Heart left ventricle (tissue), 13 donors: Measurements from ENCODE around the gene FEZ2.

Source experiments
- CTCF ChIP-seq, 12 donors: fragments of 200-600 bp; sonication (generic) in 4 of 12; IDR thresholded peaks; one replicate each; pipeline versions ENCODE4 v1.5.0 to v1.8.0; 2018 to 2022; ENCODE audit warnings: antibody characterized with exemption in 12 of 12, mild to moderate bottlenecking in 5 of 12
- POLR2A ChIP-seq, 2 donors: fragments of 450-650 bp; IDR thresholded peaks; one replicate each; pipeline ENCODE4 v1.6.1; 2017; ENCODE audit warnings: antibody characterized with exemption in 2 of 2, mild to moderate bottlenecking in 2 of 2, moderate library complexity in 2 of 2
- donor health status: ischemic (EF 13 %, LVEDD 7.1; RV severe dilation, severe dysfunction).
- donor health status: DM: no; HTN: yes; CAD: no.
- donor health status: DM: no; HTN: no; CAD: no.
- donor health status: ischemic (EF 25% LVEDD 6.9; RV normal size, moderate dysfunction).
- donor health status: ischemic (EF 25% LVEDD 5.7; RV mildly dilated, moderate dysfunction).
- donor health status: ischemic (EF 35%, LVEDD 5.7; RV mildly dilated, moderate dysfunction).
- donor health status: nonischemic (EF 11% LVEDD 7.7; RV severe dilation, severe dysfunction).
- donor health status: DM: yes; HTN: yes; CAD: no.
- donor health status: PGD.
- donor health status: ischemic (EF 29% LVEDD 5.4; RV normal size, mild dysfunction).
- donor health status: nonischemic (EF 23%, LVEDD 6.1; RV moderate dilation, normal function).

GRCh38 chr2:36586672-36587071 lies 11.3 kb downstream of the FEZ2 start:
- TF ChIP-seq CTCF (IDR thresholded peaks at IDR 0.05) (no peak), POLR2A (IDR thresholded peaks at IDR 0.05) (no peak)
